Loucy (cell line): ENCODE results near the gene HDLBP.

Experiments
- EZH2phosphoT487 ChIP-seq: fragments of 200-600 bp; IDR thresholded peaks from 2 replicates; pipeline ENCODE4 v1.6.1; 2018; ENCODE audit warnings: antibody characterized with exemption, mild to moderate bottlenecking, moderate library complexity, borderline replicate concordance
- TF ChIP-seq, protein P1 (sequence below): fragments of 200-600 bp; sonication (generic); conservative IDR thresholded peaks from 2 replicates; pipeline ENCODE4 v1.5.1; 2014; ENCODE audit warnings: mild to moderate bottlenecking, antibody characterized with exemption, low read length

DNA sequence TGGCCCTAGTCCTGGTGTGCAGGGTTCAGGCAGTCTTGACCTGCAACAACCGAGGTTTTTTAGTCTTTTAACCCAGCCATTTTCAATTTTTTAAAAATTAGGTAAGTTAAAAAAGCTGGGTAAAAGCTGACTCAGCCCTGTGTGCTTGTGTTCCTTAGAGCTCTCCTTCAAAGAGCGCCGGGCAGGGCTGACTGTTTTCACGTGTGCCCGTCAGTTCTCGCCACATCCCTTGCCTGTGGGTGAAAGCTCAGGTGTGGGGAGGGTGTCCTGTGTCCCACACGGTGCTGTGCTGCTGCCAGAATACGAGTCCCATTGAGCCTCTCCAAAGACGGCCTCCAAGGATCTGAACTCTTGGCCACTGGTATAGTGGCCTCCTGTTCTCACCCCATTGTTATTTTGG is 132.3 kb downstream of the HDLBP start:
- TF ChIP-seq, protein P1, sequence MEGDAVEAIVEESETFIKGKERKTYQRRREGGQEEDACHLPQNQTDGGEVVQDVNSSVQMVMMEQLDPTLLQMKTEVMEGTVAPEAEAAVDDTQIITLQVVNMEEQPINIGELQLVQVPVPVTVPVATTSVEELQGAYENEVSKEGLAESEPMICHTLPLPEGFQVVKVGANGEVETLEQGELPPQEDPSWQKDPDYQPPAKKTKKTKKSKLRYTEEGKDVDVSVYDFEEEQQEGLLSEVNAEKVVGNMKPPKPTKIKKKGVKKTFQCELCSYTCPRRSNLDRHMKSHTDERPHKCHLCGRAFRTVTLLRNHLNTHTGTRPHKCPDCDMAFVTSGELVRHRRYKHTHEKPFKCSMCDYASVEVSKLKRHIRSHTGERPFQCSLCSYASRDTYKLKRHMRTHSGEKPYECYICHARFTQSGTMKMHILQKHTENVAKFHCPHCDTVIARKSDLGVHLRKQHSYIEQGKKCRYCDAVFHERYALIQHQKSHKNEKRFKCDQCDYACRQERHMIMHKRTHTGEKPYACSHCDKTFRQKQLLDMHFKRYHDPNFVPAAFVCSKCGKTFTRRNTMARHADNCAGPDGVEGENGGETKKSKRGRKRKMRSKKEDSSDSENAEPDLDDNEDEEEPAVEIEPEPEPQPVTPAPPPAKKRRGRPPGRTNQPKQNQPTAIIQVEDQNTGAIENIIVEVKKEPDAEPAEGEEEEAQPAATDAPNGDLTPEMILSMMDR: no peak
- TF ChIP-seq EZH2phosphoT487: no peak
